ENCODE results near the gene SLC44A4.
"Not testable (repeated sequence)": the region's sequence is repeated elsewhere in the genome, so short reads cannot be mapped to it uniquely, and the experiment has no call there.

The SLC44A4 gene

DNA sequence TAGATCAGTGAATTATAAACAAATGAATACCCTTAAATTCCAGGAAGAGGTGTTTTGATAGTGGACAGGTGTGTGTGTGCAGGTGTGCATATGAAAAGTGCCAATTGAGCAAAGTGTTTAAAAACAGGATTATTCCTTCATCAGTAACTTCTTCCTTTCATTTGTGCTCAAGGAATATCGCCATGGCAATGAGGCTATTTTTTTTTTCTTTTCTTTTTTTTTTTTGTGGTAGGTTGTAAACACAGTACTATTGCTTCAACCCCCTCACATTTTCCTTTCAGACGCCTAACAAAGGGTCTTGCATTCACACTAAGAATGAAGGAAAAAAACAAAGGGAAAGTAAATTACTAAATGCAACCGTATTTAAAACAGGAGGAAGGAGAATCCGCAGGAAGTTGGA is 53.2 kb downstream of the SLC44A4 start:
- no peak for DNase-seq

DNA sequence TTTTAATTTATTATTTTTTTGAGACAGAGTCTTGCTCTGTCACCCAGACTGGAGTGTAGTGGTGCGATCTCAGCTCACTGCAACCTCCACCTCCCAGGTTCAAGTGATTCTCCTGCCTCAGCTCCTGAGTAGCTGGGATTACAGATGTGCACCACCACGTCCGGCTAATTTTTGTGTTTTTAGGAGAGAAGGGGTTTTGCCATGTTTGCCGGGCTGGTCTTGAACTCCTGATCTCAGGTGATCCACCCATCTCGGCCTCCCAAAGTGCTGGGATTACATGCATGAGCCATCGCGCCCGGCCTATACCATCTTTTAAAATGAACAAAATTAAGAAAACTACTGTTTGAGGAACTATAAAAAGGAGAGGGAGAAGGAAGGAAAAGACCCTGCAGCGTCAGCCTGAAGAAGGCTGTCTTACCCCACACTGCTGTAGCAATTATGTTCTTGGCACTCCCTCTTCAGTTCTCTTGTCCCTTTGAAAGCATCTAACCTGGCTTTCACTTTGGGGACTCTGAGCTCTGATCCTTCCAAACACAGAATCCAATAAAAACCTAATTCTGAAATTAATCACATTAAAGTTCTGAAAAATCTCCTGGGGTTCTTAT is 55.1 kb downstream of the SLC44A4 start:
- DNase-seq = not testable (repeated sequence)

GRCh38 chr6:31822036-31822821 is 56.6 kb downstream of the SLC44A4 start:
- peak; percentile 69 for DNase-seq

- DNase-seq = peak; percentile 75
Observed at GRCh38 chr6:31821301-31822035, 57.3 kb downstream of the SLC44A4 start.

- not testable (repeated sequence) for DNase-seq
Observed at GRCh38 chr6:31820399-31820798, 58.4 kb downstream of the SLC44A4 start.

DNA sequence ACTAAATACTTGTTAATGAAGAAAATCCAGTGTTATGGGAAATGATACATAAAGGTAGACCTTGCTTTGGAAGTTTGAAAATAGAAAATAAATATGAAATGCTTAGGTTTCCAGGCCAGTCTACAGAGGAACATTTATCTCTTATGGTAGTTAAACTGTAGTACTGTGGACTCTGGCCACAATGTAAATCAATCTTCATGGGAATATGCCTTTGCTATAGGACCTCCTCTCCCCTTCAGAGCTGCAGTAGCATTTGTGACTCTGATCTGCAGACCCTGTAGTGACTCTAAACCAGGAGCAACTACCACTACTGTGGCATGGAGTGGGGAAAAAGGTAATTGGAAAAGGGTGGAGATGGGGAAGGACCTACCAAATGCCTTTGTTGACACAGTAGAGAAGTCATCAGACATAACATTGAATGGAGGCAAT is 58.9 kb downstream of the SLC44A4 start:
- no peak for DNase-seq

DNA sequence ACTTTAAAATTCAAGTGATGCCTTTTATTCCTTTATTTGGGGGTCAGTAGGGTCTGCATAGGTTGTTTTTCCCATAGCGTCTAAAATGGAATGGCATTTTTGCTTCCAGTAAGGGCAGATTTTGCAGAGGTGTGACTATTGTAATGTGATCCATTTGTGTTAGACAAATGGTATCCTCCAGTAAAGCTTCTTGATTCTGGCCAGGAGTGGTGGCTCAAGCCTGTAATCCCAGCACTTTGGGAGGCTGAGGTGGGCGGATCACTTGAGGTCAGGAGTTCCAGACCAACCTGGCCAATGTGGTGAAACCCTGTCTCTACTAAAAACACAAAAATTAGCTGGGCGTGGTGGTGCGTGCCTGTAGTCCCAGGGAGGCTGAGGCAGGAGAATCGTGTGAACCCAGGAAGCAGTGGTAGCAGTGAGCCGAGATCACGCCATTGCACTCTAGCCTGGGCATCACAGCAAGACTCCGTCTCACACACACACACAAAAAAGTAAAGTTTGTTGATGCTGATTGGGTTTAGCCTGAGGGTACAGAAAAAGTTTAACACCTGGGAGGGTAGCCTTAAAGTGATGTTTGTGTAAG is 60.8 kb downstream of the SLC44A4 start:
- not testable (repeated sequence) for DNase-seq

DNA sequence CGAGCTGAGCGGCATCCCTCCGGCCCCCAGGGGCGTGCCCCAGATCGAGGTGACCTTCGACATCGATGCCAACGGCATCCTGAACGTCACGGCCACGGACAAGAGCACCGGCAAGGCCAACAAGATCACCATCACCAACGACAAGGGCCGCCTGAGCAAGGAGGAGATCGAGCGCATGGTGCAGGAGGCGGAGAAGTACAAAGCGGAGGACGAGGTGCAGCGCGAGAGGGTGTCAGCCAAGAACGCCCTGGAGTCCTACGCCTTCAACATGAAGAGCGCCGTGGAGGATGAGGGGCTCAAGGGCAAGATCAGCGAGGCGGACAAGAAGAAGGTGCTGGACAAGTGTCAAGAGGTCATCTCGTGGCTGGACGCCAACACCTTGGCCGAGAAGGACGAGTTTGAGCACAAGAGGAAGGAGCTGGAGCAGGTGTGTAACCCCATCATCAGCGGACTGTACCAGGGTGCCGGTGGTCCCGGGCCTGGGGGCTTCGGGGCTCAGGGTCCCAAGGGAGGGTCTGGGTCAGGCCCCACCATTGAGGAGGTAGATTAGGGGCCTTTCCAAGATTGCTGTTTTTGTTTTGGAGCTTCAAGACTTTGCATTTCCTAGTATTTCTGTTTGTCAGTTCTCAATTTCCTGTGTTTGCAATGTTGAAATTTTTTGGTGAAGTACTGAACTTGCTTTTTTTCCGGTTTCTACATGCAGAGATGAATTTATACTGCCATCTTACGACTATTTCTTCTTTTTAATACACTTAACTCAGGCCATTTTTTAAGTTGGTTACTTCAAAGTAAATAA is 61.5 kb downstream of the SLC44A4 start:
- not testable (repeated sequence) for DNase-seq

GRCh38 chr6:31815025-31815838 is 63.6 kb downstream of the SLC44A4 start, which contains the start of the genes HSPA1A and HSPA1L:
TSS of gene HSPA1A (plus strand) at chr6:31815543. CDS start at chr6:31815757, 214 bp downstream.
TSS of gene HSPA1L (minus strand) at chr6:31815283. CDS start at chr6:31811972, 3,311 bp downstream.
- DNase-seq = peak; percentile 70

DNA sequence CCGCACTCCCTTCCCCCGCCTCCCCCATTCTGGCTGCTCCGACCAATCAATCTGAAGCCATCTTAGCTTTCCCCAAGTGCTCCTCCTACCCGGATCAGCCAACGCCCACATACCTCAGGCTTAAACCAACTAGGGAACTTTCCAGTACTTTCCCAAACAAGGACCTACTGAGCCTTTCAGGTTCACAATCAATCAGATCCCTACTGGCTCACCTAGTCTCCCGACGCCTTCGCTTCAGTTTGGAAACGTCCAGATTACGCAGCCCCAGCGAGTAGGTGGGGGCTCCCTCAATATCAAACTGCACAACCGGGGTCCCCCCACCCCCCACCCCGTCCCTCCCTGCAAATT is 64.1 kb downstream of the SLC44A4 start:
- DNase-seq = peak; percentile 57

- no peak for DNase-seq
Observed at GRCh38 chr6:31813465-31813849, 65.3 kb downstream of the SLC44A4 start.

Data from activated CD4-positive, CD25-positive, alpha-beta regulatory T cell treated with anti-CD3 and anti-CD28 coated beads, Interleukin-2, amount 50 U/mL, for 72 hours (primary cell).